ENCODE results near the gene CDAN1.
"Not testable (repeated sequence)": the region's sequence is repeated elsewhere in the genome, so short reads cannot be mapped to it uniquely, and the experiment has no call there.

The CDAN1 gene

DNA sequence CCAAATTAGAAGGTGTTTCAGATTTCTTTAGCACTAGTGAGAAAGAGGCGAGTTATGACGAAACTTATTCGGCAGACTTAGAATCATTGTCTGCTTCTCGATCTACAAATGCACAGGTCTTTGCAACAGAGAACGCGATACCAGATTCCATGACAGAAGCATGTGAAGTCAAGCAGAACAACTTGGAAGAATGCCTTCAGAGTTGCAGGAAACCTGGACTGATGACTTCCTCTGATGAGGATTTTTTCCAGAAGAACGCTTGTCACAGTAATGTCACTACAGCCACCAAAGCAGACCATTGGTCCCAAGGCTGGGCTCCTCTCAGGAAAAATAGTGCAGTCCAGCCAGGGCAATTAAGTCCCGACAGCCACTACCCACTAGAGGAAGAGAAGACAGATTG is 50.6 kb downstream of the CDAN1 start:
- no peak for TF ChIP-seq ZNF274 (IDR thresholded peaks at IDR 0.05; ENCODE audit: low read depth, low read length)
- H3K4me3 ChIP-seq (ENCODE audit: low read length): no peak overlapping the region

DNA sequence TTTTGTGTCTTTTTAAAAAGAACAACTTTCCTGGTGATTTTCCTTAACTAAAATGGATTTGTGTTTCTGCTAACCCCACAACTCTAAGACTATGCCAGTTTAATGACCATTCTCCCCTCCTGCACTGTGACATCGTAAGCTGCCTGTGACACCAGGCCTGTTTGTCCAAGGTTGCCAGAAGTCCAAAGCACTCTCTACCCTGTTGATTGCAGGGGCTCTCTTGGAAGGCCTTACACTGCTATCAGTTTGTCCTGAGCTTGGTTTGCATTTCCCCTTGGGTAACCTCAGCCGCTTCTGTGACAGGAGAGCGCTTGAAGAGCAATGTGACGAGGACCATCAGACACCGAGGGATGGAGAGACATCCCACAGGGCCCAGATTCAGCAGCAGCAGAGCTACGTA is 55.8 kb downstream of the CDAN1 start:
- TF ChIP-seq ZNF274 (IDR thresholded peaks at IDR 0.05; ENCODE audit: low read depth, low read length): no peak
- no peak overlapping the region for H3K4me3 ChIP-seq (ENCODE audit: low read length)

DNA sequence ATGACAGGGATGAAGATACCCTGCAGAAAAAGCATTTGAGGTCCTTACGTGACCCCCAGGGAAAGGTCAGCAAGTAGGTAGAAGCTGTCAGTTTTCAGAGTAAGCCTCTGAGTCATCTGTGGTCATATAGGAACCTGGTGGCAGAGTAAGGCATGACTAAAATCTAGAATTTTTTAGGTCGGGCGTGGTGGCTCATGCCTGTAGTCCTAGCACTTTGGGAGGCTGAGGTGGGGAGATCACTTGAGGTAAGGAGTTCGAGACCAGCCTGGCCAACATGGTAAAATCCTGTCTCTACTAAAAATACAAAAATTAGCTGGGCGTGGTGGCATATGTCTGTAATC is 56.8 kb downstream of the CDAN1 start:
- H3K4me3 ChIP-seq (ENCODE audit: low read length): not testable (repeated sequence)

DNA sequence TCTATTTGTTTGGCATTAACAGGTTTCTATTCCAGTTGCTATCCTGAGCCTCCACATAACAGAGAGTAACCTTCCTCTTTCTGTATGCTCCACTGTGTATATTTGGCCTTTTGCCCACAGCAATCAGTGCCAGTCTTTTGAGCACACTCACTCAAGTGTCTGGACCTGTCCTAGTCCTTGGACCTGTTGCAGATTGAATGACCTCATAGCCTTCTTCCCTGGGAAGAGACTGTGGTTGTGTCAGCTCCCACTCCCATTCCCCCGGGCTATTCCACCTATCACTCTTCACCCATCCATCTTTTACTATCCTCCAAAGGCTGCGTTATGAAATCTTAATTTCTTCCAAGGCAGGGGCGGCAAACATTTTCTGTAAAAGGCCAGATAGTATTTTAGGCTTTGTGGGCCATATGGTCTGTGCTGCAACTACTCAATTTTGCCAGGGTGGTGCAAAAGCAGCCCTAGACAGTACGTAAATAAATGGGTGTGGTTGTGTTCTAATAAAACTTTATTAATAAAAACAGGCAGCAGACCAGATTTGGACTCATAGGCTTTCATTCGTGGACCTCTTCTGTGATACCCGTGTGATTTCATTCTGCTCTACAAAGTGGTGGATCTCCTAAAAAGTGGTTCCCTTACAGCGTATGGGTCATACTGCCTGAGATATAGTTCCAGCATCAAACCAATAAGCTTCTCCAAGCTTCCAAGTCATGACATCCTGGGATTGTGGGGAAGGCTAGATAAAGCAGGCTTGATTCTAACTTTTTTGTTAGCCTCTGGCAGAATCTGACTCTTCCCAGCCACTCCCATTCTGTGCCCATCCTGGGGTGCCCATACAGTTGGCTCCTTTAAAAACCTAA is 57.4 kb downstream of the CDAN1 start:
- no peak overlapping the region for H3K4me3 ChIP-seq (ENCODE audit: low read length)
- TF ChIP-seq ZNF274 (IDR thresholded peaks at IDR 0.05; ENCODE audit: low read depth, low read length): no peak

DNA sequence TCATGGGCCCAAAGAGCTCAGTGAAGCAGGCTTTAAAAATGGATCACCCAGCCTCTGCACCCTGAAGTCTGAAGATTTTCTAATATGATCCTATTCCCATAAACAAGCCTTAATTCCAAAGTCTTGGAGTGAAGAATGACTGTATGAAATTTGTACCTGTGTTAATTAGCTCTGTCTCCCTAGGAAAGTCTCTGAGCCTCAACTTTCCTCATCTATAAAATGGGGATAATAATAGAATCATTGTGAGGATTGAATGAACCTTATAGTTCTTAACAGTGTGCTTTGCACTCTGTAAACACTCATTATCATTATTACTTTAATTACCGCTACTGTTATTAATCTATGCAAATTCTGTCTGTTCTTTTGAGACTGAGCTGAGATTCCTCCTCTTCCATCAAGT is 61.9 kb downstream of the CDAN1 start:
- TF ChIP-seq ZNF274 (IDR thresholded peaks at IDR 0.05; ENCODE audit: low read depth, low read length): no peak

DNA sequence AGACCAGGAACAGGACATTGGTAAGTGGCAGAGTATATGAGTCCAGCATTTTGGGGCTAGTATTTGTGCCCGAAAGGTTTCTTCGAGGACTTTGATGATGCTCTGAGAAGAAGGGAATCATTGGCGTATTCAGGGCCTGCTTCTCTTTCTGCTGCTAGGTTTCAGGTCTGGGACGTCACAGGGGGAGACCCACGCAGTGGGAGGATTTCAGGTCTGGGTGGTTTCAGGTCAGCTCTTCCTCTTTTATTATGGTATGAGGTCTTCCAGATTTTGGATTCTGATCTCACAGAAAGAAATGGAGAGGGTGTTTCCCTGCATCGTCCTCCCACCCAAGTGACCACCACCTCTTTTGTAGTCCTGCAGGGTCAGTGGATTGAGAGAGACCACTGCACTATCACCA is 62.5 kb downstream of the CDAN1 start:
- no peak overlapping the region for H3K4me3 ChIP-seq (ENCODE audit: low read length)
- no peak for TF ChIP-seq ZNF274 (IDR thresholded peaks at IDR 0.05; ENCODE audit: low read depth, low read length)

More for the DNA sequence above, 61.9 kb downstream of the CDAN1 start:
- H3K4me3 ChIP-seq (ENCODE audit: low read length): no peak overlapping the region
